Natural killer cell (primary cell): ENCODE data around the gene TPD52L2. TPM values are rescaled to one million over a fixed set of nuclear protein-coding genes. Genes with fewer than 3 reads are reported as not detected.
A peak's percentile ranks its signal among the peaks of the same experiment; 100 is the strongest.

Experiments
- ATAC-seq, 3 donors: fragments of 150-1000 bp in 2 of 3; fragments of 200-7000 bp in 1 of 3; cut with Tn5 transposase; 1 replicate in 1 of 3; 2 replicates in 2 of 3; pipeline ENCODE4 v1.10.0; 2021; ENCODE audit warnings: mild to moderate bottlenecking in 2 of 3, moderate library complexity in 2 of 3
- DNase-seq, 2 donors: peaks; one replicate each; pipeline versions ENCODE4 v3.0.0 to v3.0.0-alpha.2; 2013 to 2021; ENCODE audit warnings: mixed read lengths in 1 of 2
- H3K27ac ChIP-seq: one replicate; pipeline ENCODE4 v1.5.1; 2013; ENCODE audit warnings: mild to moderate bottlenecking, low read length
- H3K27me3 ChIP-seq: one replicate; pipeline ENCODE4 v1.6.1; 2013; ENCODE audit warnings: low read length; ENCODE audit not compliant: control insufficient read depth, insufficient read depth
- H3K36me3 ChIP-seq: one replicate; pipeline ENCODE4 v1.6.1; 2013; ENCODE audit warnings: low read length; ENCODE audit not compliant: control insufficient read depth, insufficient read depth
- H3K4me1 ChIP-seq: one replicate; pipeline ENCODE4 v1.6.1; 2013; ENCODE audit warnings: low read length; ENCODE audit not compliant: control insufficient read depth, insufficient read depth
- H3K4me3 ChIP-seq: one replicate; pipeline ENCODE4 v1.5.1; 2013; ENCODE audit warnings: low read length
- H3K9me3 ChIP-seq: one replicate; pipeline ENCODE4 v1.6.1; 2013; ENCODE audit warnings: low read length; ENCODE audit not compliant: control insufficient read depth, insufficient read depth
- H3K27ac Mint-ChIP-seq, 2 donors: one replicate each; pipeline ENCODE4 v1.8.0; 2022; ENCODE audit warnings: mild to moderate bottlenecking in 2 of 2, mixed read lengths in 2 of 2, moderate library complexity in 1 of 2
- H3K27me3 Mint-ChIP-seq, 2 donors: one replicate each; pipeline ENCODE4 v1.8.0; 2022; ENCODE audit warnings: low read depth in 2 of 2, mixed read lengths in 2 of 2
- H3K36me3 Mint-ChIP-seq: one replicate; pipeline ENCODE4 v1.8.0; 2022; ENCODE audit warnings: mixed read lengths
- H3K4me1 Mint-ChIP-seq, 2 donors: one replicate each; pipeline ENCODE4 v1.8.0; 2022; ENCODE audit warnings: mixed read lengths in 2 of 2
- H3K4me3 Mint-ChIP-seq: one replicate; pipeline ENCODE4 v1.8.0; 2022; ENCODE audit warnings: mild to moderate bottlenecking, moderate library complexity, mixed read lengths
- H3K9me3 Mint-ChIP-seq, 2 donors: one replicate each; pipeline ENCODE4 v1.8.0; 2022; ENCODE audit warnings: mixed read lengths in 2 of 2
- CTCF ChIP-seq: fragments of 200-600 bp; IDR thresholded peaks from one replicate; pipeline ENCODE4 v1.8.0; 2022; ENCODE audit warnings: antibody characterized with exemption
- WGBS: methylation state at CpG from one replicate; pipeline ENCODE4 v1.1.7; 2013; ENCODE audit warnings: missing lambda C conversion rate; ENCODE audit not compliant: insufficient coverage; 5-methylcytosine and 5-hydroxymethylcytosine counted together
- intact Hi-C: fragments of 100-400 bp; cut with micrococcal nuclease; formaldehyde crosslinking; loops from one replicate; pipeline ENCODE4 v1.14.2; 2022
- total RNA-seq, 4 donors: library from RNA; stranded (reverse); fragments of 120-200 nt in 1 of 4; gene quantifications; one replicate each; pipeline versions ENCODE4 v1.2.3 to v1.2.4, GENCODE V29; 2013 to 2022

Gene TPD52L2
- total RNA-seq, 3 donors from 2014 or later (not counting 1 experiment from before 2014, with no cell fraction given) = 36.8 to 47.2 (median 45.1) TPM

DNA sequence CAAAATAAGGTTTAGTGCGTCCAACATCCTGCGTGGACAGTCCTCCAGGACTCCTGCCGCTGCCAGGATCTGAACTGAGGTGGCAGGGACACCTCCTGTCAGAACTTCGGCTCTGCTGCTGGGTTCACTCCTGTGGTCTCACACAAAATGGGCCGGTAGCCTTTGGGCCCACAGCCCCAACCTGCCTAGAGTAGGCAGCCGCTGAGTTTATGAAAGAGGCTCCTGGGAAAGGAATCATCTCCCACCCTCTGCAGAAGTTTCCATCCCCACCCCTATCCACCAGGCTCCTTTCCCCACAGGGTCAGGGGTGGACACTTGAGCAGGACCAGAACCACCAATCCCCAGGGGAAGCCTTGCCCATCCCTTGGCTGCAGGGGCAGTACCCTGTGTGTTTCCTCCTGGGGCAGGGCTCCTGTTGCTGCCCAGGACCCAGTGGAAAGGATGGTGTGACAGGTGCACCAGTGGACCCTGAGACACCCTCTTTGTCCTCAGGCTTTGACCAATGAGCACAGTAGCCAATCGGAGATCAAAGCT is 5.8 kb upstream of the TPD52L2 start:
- TF ChIP-seq CTCF = no peak
- Histone ChIP-seq H3K36me3 (peaks cover 3% of the 10 kb centered on the region), H3K4me3 (no peak overlapping the region), H3K27ac (no peak overlapping the region), H3K9me3 (no peaks in the 10 kb centered on the region), H3K4me1 (peaks cover 57% of the 10 kb centered on the region), H3K27me3 (peaks cover 6% of the 10 kb centered on the region)
- DNase-seq = no peak
- Mint-ChIP-seq H3K9me3 (no peaks in the 10 kb centered on the region), H3K4me3 (no peak overlapping the region), H3K36me3 (no peaks in the 10 kb centered on the region), H3K4me1 (peaks cover 13 to 39% of the 10 kb centered on the region in 2 donors), H3K27me3 (no peaks in the 10 kb centered on the region), H3K27ac (peak overlapping the region in 1 of 2 donors; percentile 40)
- intact Hi-C loops = no loop called here
- WGBS = 61% methylated on average over 7 of the region's 7 CpGs
- no peak for ATAC-seq

GRCh38 chr20:63860325-63861051 is 4.6 kb upstream of the TPD52L2 start:
- TF ChIP-seq CTCF = no peak

DNA sequence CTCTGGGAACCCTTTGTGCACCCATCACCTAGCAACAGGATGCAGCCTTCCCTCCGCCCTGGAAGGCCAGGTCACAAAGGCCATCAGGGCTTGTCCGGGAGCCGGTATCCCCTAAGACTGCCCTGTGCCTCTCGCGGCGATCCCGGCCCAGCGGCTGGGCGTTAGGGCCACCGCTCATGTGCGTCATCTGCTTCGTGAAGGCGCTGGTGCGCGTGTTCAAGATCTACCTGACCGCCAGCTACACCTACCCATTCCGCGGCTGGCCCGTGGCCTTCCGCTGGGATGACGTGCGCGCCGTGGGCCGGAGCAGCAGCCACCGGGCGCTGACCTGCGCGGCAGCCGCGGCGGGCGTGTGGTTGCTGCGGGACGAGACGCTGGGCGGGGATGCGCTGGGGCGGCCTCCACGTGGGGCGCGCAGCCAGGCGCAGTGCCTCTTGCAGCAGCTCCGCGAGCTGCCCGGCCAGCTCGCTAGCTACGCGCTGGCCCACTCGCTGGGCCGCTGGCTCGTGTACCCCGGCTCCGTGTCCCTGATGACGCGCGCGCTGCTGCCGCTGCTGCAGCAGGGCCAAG is 3.6 kb upstream of the TPD52L2 start, which contains the start of gene ABHD16B:
Gene ABHD16B, plus strand, starts transcription at position 134 of the 570 bp plus-strand sequence. Its CDS starts 43 bp downstream, at position 177.
- no peak within 1 kb of the TSS for H3K27ac ChIP-seq
- Mint-ChIP-seq H3K36me3 (no peaks in the 10 kb centered on the region), H3K9me3 (no peaks in the 10 kb centered on the region), H3K4me1 (peaks cover 21 to 50% of the 10 kb centered on the region in 2 donors), H3K4me3 (no peak within 1 kb of the TSS), H3K27me3 (no peaks in the 10 kb centered on the region), H3K27ac (peak within 1 kb of the TSS in 1 of 2 donors; percentile 38)
- peaks cover 3% of the 10 kb centered on the region for H3K36me3 ChIP-seq
- no peaks in the 10 kb centered on the region for H3K27me3 ChIP-seq
- H3K4me3 ChIP-seq = no peak within 1 kb of the TSS
- 96% methylated on average over 59 of the region's 59 CpGs for WGBS
- no peak for TF ChIP-seq CTCF
- H3K9me3 ChIP-seq = no peaks in the 10 kb centered on the region
- H3K4me1 ChIP-seq = peaks cover 58% of the 10 kb centered on the region
- intact Hi-C loops = no loop called here
- ATAC-seq = no peak
- no peak for DNase-seq

More at GRCh38 chr20:63860325-63861051, 4.6 kb upstream of the TPD52L2 start:
- Histone ChIP-seq H3K27ac (no peak overlapping the region), H3K4me1 (peaks cover 53% of the 10 kb centered on the region), H3K4me3 (no peak overlapping the region), H3K27me3 (no peaks in the 10 kb centered on the region), H3K36me3 (peaks cover 3% of the 10 kb centered on the region), H3K9me3 (no peaks in the 10 kb centered on the region)
- peak overlapping the region in 1 of 2 donors; percentile 38 for H3K27ac Mint-ChIP-seq
- ATAC-seq (no peak), DNase-seq (no peak)
- H3K4me1 Mint-ChIP-seq = peaks cover 13 to 43% of the 10 kb centered on the region in 2 donors
- intact Hi-C loops = no loop called here
- no peak overlapping the region for H3K4me3 Mint-ChIP-seq
- no peaks in the 10 kb centered on the region for H3K36me3 Mint-ChIP-seq
- 74% methylated on average over 17 of the region's 17 CpGs for WGBS
- no peaks in the 10 kb centered on the region for H3K27me3 Mint-ChIP-seq
- H3K9me3 Mint-ChIP-seq = no peaks in the 10 kb centered on the region
